Panc1 (cell line): Measurements from ENCODE around the gene PRR13.

ENCODE experiments used
- CTCF ChIP-seq: fragments of 450-650 bp; IDR thresholded peaks from 2 replicates; pipeline ENCODE4 v1.5.1; 2017; ENCODE audit warnings: mild to moderate bottlenecking
- POLR2AphosphoS5 ChIP-seq: IDR thresholded peaks from 2 replicates; pipeline ENCODE4 v1.6.1; 2012; ENCODE audit warnings: mild to moderate bottlenecking, low read depth, low read length, moderate library complexity
- SIN3A ChIP-seq: IDR thresholded peaks from 2 replicates; pipeline ENCODE4 v1.6.1; 2012; ENCODE audit warnings: low read depth, mild to moderate bottlenecking, low read length, moderate library complexity, borderline replicate concordance; ENCODE audit not compliant: insufficient read depth

GRCh38 chr12:53492830-53493609 is 51.5 kb downstream of the PRR13 start:
- TF ChIP-seq CTCF = no peak
- peak; percentile 68 for TF ChIP-seq POLR2AphosphoS5
- TF ChIP-seq SIN3A = peak; percentile 34; the same call in 1 of the 2 replicates
